Measurements from ENCODE around the gene GARIN3. TPM values are rescaled to one million over a fixed set of nuclear protein-coding genes. Genes with fewer than 3 reads are reported as not detected.

Gene GARIN3
- total RNA-seq, 2 experiments from 2014 or later = not detected

DNA sequence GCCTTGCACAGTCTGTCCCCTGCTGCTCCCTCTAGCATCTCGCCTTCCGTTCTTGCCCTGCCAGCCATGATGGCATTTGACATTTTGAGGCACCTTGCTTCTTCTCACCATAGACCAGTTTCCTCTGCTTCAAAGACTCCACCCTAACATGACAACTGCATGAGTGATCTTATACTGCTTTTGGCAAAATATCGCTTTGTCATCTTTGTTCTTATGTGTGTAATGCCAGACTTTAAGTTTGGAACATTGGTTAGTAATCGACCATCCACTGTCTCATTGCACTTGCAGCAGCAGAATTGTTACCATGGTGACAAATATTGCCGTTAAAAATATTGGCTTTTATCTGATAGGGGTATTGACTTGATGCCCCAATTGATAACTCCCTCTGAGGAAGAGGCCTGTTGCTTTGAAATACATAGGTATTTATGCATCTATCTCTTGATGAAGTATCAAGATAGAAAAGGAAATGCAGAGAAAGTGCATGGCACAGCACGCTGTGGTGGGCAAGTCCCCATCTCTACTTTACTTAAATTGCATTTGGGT lies 6.8 kb downstream of the GARIN3 start:
- H3K9me3 Mint-ChIP-seq = no peaks in the 10 kb centered on the region
- no peak for TF ChIP-seq CTCF (IDR thresholded peaks at IDR 0.05)
- Histone ChIP-seq H3K27ac (ENCODE audit: low read depth in 1 of 2, low read length in 2 of 2) (peak overlapping the region; percentile 79 to 93), H3K27me3 (ENCODE audit: control insufficient read depth in 1 of 2, insufficient read depth in 2 of 2, low read length in 2 of 2) (no peaks in the 10 kb centered on the region), H3K9me3 (ENCODE audit: control insufficient read depth in 1 of 2, insufficient read depth in 1 of 2, low read length in 2 of 2) (no peaks in the 10 kb centered on the region), H3K4me1 (ENCODE audit: insufficient read depth, low read length) (peaks cover 39% of the 10 kb centered on the region), H3K36me3 (ENCODE audit: insufficient read depth, low read length) (no peaks in the 10 kb centered on the region), H3K4me3 (ENCODE audit: low read length) (no peak overlapping the region)
- H3K4me3 Mint-ChIP-seq = peak overlapping the region; percentile 54
- H3K4me1 Mint-ChIP-seq (ENCODE audit: low read depth) = peaks cover 69% of the 10 kb centered on the region
- intact Hi-C loops (cut with DNase I, micrococcal nuclease) = loop anchor here in 1 of 2 experiments (1.0 to 5.0 kb wide), 3 partner anchors 13 to 168 kb away; no protein-coding TSS in a partner anchor
- H3K27me3 Mint-ChIP-seq = no peaks in the 10 kb centered on the region
- no peaks in the 10 kb centered on the region for H3K36me3 Mint-ChIP-seq (ENCODE audit: low read depth)
- DNase-seq (peak in 11 of 14 experiments; percentile 23 to 90 (median 44)), ATAC-seq (ENCODE audit: poor library complexity) (peak; percentile 80)
- CTCF ChIA-PET = interaction anchor here (0.7 to 1.0 kb wide), 3 partner anchors 10 to 37 kb away, joined by 3 to 4 read pairs (median 4); no protein-coding TSS in a partner anchor
- POLR2A ChIA-PET = interaction anchor here (0.6 to 0.8 kb wide), 3 partner anchors 13 to 168 kb away, joined by 5 read pairs; partner anchors contain the start of gene MED7
- peak overlapping the region; percentile 65 for H3K27ac Mint-ChIP-seq

- Mint-ChIP-seq H3K27ac (peak overlapping the region; percentile 50), H3K9me3 (no peaks in the 10 kb centered on the region), H3K27me3 (no peaks in the 10 kb centered on the region), H3K4me1 (ENCODE audit: low read depth) (peaks cover 79% of the 10 kb centered on the region), H3K4me3 (no peak overlapping the region), H3K36me3 (ENCODE audit: low read depth) (no peaks in the 10 kb centered on the region)
- CTCF ChIA-PET = interaction anchor here (1.0 to 1.7 kb wide), 2 partner anchors 8 to 30 kb away, joined by 3 to 7 read pairs; no protein-coding TSS in a partner anchor
- intact Hi-C loops (cut with DNase I, micrococcal nuclease) = loop anchor here in 1 of 2 experiments (5.0 kb wide), 2 partner anchors 40 to 170 kb away; no protein-coding TSS in a partner anchor
- Histone ChIP-seq H3K27me3 (ENCODE audit: control insufficient read depth in 1 of 2, insufficient read depth in 2 of 2, low read length in 2 of 2) (no peaks in the 10 kb centered on the region), H3K27ac (ENCODE audit: low read depth in 1 of 2, low read length in 2 of 2) (peak overlapping the region in 1 of 2 donors; percentile 93), H3K9me3 (ENCODE audit: control insufficient read depth in 1 of 2, insufficient read depth in 1 of 2, low read length in 2 of 2) (no peaks in the 10 kb centered on the region), H3K36me3 (ENCODE audit: insufficient read depth, low read length) (no peaks in the 10 kb centered on the region), H3K4me3 (ENCODE audit: low read length) (no peak overlapping the region), H3K4me1 (ENCODE audit: insufficient read depth, low read length) (peaks cover 52% of the 10 kb centered on the region)
- no peak for TF ChIP-seq CTCF (IDR thresholded peaks at IDR 0.05)
- DNase-seq = peak in 1 of 14 experiments; percentile 23
- ATAC-seq (ENCODE audit: poor library complexity) = no peak
- POLR2A ChIA-PET = interaction anchor here (0.8 to 3.3 kb wide), 8 partner anchors 10 to 102 kb away, joined by 3 to 9 read pairs (median 4); no protein-coding TSS in a partner anchor
These were observed 8.7 kb downstream of the GARIN3 start for GRCh38 chr5:157157293-157157891.

- DNase-seq = peak in 1 of 14 experiments; percentile 33
- CTCF ChIA-PET = interaction anchor here (0.8 to 1.3 kb wide), 6 partner anchors 12 to 62 kb away, joined by 3 read pairs; no protein-coding TSS in a partner anchor
- peak overlapping the region in 1 of 2 donors; percentile 38 for H3K27ac ChIP-seq (ENCODE audit: low read depth in 1 of 2, low read length in 2 of 2)
- no peaks in the 10 kb centered on the region for H3K9me3 ChIP-seq (ENCODE audit: control insufficient read depth in 1 of 2, insufficient read depth in 1 of 2, low read length in 2 of 2)
- ATAC-seq (ENCODE audit: poor library complexity) = no peak
- no peak for TF ChIP-seq CTCF (IDR thresholded peaks at IDR 0.05)
- H3K4me3 ChIP-seq (ENCODE audit: low read length) = peak overlapping the region; percentile 32
- no peaks in the 10 kb centered on the region for H3K27me3 ChIP-seq (ENCODE audit: control insufficient read depth in 1 of 2, insufficient read depth in 2 of 2, low read length in 2 of 2)
- H3K4me1 ChIP-seq (ENCODE audit: insufficient read depth, low read length) = peaks cover 54% of the 10 kb centered on the region
- H3K36me3 Mint-ChIP-seq (ENCODE audit: low read depth) = no peaks in the 10 kb centered on the region
- intact Hi-C loops (cut with DNase I, micrococcal nuclease) = loop anchor here in 1 of 2 experiments (5.0 kb wide), 2 partner anchors 42 to 172 kb away; no protein-coding TSS in a partner anchor
- H3K4me1 Mint-ChIP-seq (ENCODE audit: low read depth) = peaks cover 75% of the 10 kb centered on the region
- H3K4me3 Mint-ChIP-seq = peak overlapping the region; percentile 87
- no peaks in the 10 kb centered on the region for H3K9me3 Mint-ChIP-seq
- H3K27me3 Mint-ChIP-seq = no peaks in the 10 kb centered on the region
- no peaks in the 10 kb centered on the region for H3K36me3 ChIP-seq (ENCODE audit: insufficient read depth, low read length)
- peak overlapping the region; percentile 90 for H3K27ac Mint-ChIP-seq
- POLR2A ChIA-PET = interaction anchor here (0.7 to 3.3 kb wide), 19 partner anchors 12 to 101 kb away, joined by 3 to 16 read pairs (median 5); partner anchors contain the start of genes ITK and MED7
These were observed 10.8 kb downstream of the GARIN3 start for GRCh38 chr5:157155297-157155696.

Data from CD4-positive, alpha-beta T cell (primary cell).